Ectodermal cell (in vitro differentiated cells): Measurements from ENCODE around the gene C2orf49.
"Not testable (repeated sequence)": the region's sequence is repeated elsewhere in the genome, so short reads cannot be mapped to it uniquely, and the experiment has no call there.

Experiments used
- H3K27ac ChIP-seq: 2 replicates; pipeline ENCODE4 v1.7.0; 2013; ENCODE audit warnings: mild to moderate bottlenecking, low read depth, low read length; ENCODE audit not compliant: insufficient read depth, poor library complexity, severe bottlenecking
- H3K27me3 ChIP-seq: 2 replicates; pipeline ENCODE4 v1.7.0; 2013; ENCODE audit warnings: mild to moderate bottlenecking, low read length; ENCODE audit not compliant: insufficient read depth, control insufficient read depth, poor library complexity, severe bottlenecking
- H3K36me3 ChIP-seq: one replicate; pipeline ENCODE4 v1.7.0; 2013; ENCODE audit warnings: low read length; ENCODE audit not compliant: control insufficient read depth, insufficient read depth
- H3K4me1 ChIP-seq: one replicate; pipeline ENCODE4 v1.7.0; 2013; ENCODE audit warnings: low read length; ENCODE audit not compliant: control insufficient read depth, insufficient read depth
- H3K4me3 ChIP-seq: 2 replicates; pipeline ENCODE4 v1.7.0; 2013; ENCODE audit warnings: low read depth, low read length, control low read depth; ENCODE audit not compliant: insufficient read depth
- H3K9me3 ChIP-seq: 2 replicates; pipeline ENCODE4 v1.7.0; 2013; ENCODE audit warnings: mild to moderate bottlenecking, low read length, moderate library complexity; ENCODE audit not compliant: control insufficient read depth
- WGBS, 2 experiments: methylation state at CpG; one replicate each; pipeline ENCODE4 v1.1.7; 2013; ENCODE audit warnings: missing lambda C conversion rate in 2 of 2; 5-methylcytosine and 5-hydroxymethylcytosine counted together

The C2orf49 gene

DNA sequence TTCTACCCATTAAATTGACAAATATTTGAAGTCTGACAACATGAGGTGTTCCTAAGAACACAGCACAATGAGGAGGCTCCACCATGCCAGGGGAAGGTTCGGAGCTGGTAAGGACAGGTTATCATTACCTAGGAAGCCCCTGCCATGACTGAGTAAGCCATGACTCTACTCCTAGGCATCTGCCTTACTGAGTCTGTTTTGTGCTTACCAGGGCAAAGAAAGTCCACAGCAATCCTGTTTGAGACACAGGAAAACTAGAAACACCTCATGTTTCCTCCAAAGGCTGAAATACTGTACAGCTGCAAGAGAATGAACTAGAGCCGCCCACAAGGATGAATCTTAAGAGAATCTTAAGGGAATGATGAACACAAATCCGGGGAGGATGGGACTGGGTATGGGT is 19.4 kb upstream of the C2orf49 start:
- Histone ChIP-seq H3K27ac (no peak overlapping the region), H3K4me3 (no peak overlapping the region), H3K9me3 (no peaks in the 10 kb centered on the region), H3K36me3 (no peaks in the 10 kb centered on the region), H3K4me1 (no peaks in the 10 kb centered on the region), H3K27me3 (no peaks in the 10 kb centered on the region)
- WGBS, 2 experiments = 94 to 100% methylated on average over 3 of the region's 3 CpGs

GRCh38 chr2:105320651-105321215 is 16.6 kb upstream of the C2orf49 start:
- WGBS, 2 experiments = 91 to 92% methylated on average over 6 to 7 of the region's 7 CpGs
- H3K4me3 ChIP-seq = no peak overlapping the region
- no peaks in the 10 kb centered on the region for H3K27me3 ChIP-seq
- no peaks in the 10 kb centered on the region for H3K9me3 ChIP-seq
- H3K4me1 ChIP-seq = peaks cover 10% of the 10 kb centered on the region
- H3K27ac ChIP-seq = no peak overlapping the region
- no peaks in the 10 kb centered on the region for H3K36me3 ChIP-seq

GRCh38 chr2:105321875-105322646 is 15.3 kb upstream of the C2orf49 start:
- Histone ChIP-seq H3K4me3 (no peak overlapping the region), H3K27ac (no peak overlapping the region), H3K36me3 (no peaks in the 10 kb centered on the region), H3K9me3 (no peaks in the 10 kb centered on the region), H3K4me1 (peaks cover 10% of the 10 kb centered on the region), H3K27me3 (no peaks in the 10 kb centered on the region)
- WGBS, 2 experiments = 90 to 100% methylated on average over 1 to 3 of the region's 3 CpGs

GRCh38 chr2:105323111-105323510 is 14.2 kb upstream of the C2orf49 start:
- WGBS, 2 experiments = 88% methylated on average over 5 of the region's 5 CpGs
- Histone ChIP-seq H3K4me1 (peaks cover 10% of the 10 kb centered on the region), H3K27ac (no peak overlapping the region)

GRCh38 chr2:105324101-105324500 is 13.2 kb upstream of the C2orf49 start:
- Histone ChIP-seq H3K27me3 (no peaks in the 10 kb centered on the region), H3K36me3 (no peaks in the 10 kb centered on the region), H3K4me1 (peaks cover 10% of the 10 kb centered on the region), H3K27ac (no peak overlapping the region), H3K4me3 (no peak overlapping the region), H3K9me3 (no peaks in the 10 kb centered on the region)
- 99 to 100% methylated on average over 3 of the region's 4 CpGs for WGBS, 2 experiments

More at GRCh38 chr2:105323111-105323510, 14.2 kb upstream of the C2orf49 start:
- no peaks in the 10 kb centered on the region for H3K27me3 ChIP-seq
- no peaks in the 10 kb centered on the region for H3K36me3 ChIP-seq
- H3K9me3 ChIP-seq = no peaks in the 10 kb centered on the region
- no peak overlapping the region for H3K4me3 ChIP-seq

DNA sequence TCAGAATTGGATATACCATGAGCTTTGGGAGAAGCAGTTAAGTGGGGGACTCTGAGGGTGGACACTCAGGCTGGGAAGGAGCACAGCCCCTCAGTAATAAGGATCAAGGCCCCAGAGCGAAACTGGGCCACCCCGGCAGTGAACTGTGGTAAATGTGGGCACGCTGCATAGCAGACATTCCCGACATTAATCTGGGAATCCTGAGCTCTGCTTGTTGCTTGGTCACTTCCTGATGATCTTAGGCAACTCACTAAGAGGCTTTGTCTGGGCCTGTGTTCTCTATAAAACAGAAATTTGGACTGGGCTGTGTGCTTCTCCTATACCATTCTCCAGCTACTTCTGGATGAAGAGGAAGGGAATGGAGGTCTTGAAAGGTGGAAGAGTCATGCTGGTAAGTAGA is 12.6 kb upstream of the C2orf49 start:
- peak overlapping the region; percentile 47 for H3K27ac ChIP-seq
- H3K4me1 ChIP-seq = peaks cover 10% of the 10 kb centered on the region
- H3K4me3 ChIP-seq = no peak overlapping the region
- no peaks in the 10 kb centered on the region for H3K9me3 ChIP-seq
- no peaks in the 10 kb centered on the region for H3K27me3 ChIP-seq
- no peaks in the 10 kb centered on the region for H3K36me3 ChIP-seq
- 86 to 88% methylated on average over 4 of the region's 4 CpGs for WGBS, 2 experiments

DNA sequence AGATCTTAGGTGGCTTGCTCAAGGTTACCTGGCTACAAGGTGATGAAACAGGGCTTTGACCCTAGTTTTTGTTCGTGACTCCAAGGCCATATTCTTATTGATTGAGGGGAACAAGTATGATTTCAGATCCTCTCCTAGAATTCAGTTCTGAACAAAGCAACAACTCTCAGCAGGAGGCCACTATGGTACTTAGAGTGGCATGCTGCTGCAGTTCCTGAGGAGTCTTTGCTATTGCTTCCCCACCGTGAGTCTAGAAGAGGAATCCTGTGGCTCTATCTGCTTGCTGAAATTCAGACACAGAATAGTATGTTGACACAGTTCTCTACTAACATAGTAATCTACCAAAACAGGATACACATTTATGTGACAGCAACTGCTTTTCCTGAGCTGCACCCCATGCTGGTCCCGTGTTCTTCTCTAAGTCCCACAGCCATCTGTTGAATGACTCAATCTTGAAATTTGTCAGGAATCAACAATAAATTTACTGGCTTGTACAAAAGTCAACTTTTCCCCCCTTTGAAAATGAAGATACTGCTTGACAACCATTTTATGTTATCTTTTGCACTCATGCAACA is 11.9 kb upstream of the C2orf49 start:
- peak overlapping the region; percentile 47 for H3K27ac ChIP-seq
- 81 to 84% methylated on average over 3 of the region's 3 CpGs for WGBS, 2 experiments
- no peaks in the 10 kb centered on the region for H3K27me3 ChIP-seq
- no peaks in the 10 kb centered on the region for H3K36me3 ChIP-seq
- no peak overlapping the region for H3K4me3 ChIP-seq
- peaks cover 10% of the 10 kb centered on the region for H3K4me1 ChIP-seq
- H3K9me3 ChIP-seq = no peaks in the 10 kb centered on the region

- not testable (repeated sequence) for H3K27me3 ChIP-seq, H3K36me3 ChIP-seq, H3K27ac ChIP-seq, H3K9me3 ChIP-seq, H3K4me3 ChIP-seq
- whole genome bisulfite sequencing, 2 experiments = 83 to 95% methylated on average over 3 of the region's 3 CpGs
- H3K4me1 ChIP-seq = peaks cover 10% of the 10 kb centered on the region
Observed at GRCh38 chr2:105327271-105327670, 10.1 kb upstream of the C2orf49 start.

- H3K4me1 ChIP-seq = peaks cover 10% of the 10 kb centered on the region
- no peaks in the 10 kb centered on the region for H3K36me3 ChIP-seq
- H3K27ac ChIP-seq = no peak overlapping the region
- H3K9me3 ChIP-seq = no peaks in the 10 kb centered on the region
- 82 to 91% methylated on average over 2 of the region's 2 CpGs for WGBS, 2 experiments
- no peak overlapping the region for H3K4me3 ChIP-seq
- H3K27me3 ChIP-seq = no peaks in the 10 kb centered on the region
Observed at GRCh38 chr2:105327690-105328089, 9.7 kb upstream of the C2orf49 start.
